ENCODE data around the gene CDK6. TPM values are rescaled to one million over a fixed set of nuclear protein-coding genes. Genes with fewer than 3 reads are reported as not detected.

CDK6 gene
- total RNA-seq, 4 donors from 2014 or later = 12.9 to 32.7 (median 21.6) TPM

GRCh38 chr7:92667816-92668535, 168.4 kb downstream of the CDK6 start:
- Histone ChIP-seq H3K9me3 (no peaks in the 10 kb centered on the region), H3K4me3 (no peak overlapping the region), H3K36me3 (no peaks in the 10 kb centered on the region), H3K27ac (no peak overlapping the region), H3K4me1 (no peaks in the 10 kb centered on the region), H3K27me3 (no peaks in the 10 kb centered on the region)
- TF ChIP-seq POLR2A (IDR thresholded peaks at IDR 0.05) (no peak), CTCF (IDR thresholded peaks at IDR 0.05) (no peak), EP300 (IDR thresholded peaks at IDR 0.05; ENCODE audit: low read depth) (no peak), POLR2AphosphoS5 (IDR thresholded peaks at IDR 0.05) (no peak)
- intact Hi-C loops (cut with DNase I; ENCODE audit: low total_unique reads) (no loop called here), in situ Hi-C loops (cut with MboI; ENCODE audit: low pct_ligation_motif_present in 1 of 4, low pct_unique_long_range_greater_than_20kb in 1 of 4, low sequenced_read_pairs in 3 of 4) (no loop called here)
- WGBS, 2 donors (ENCODE audit: low coverage in 1 of 2) = 73 to 77% methylated on average over 6 of the region's 6 CpGs
- DNase-seq = no peak

- Histone ChIP-seq H3K4me3 (no peak overlapping the region), H3K27ac (no peak overlapping the region), H3K36me3 (no peaks in the 10 kb centered on the region), H3K4me1 (no peaks in the 10 kb centered on the region), H3K9me3 (no peaks in the 10 kb centered on the region), H3K27me3 (no peaks in the 10 kb centered on the region)
- DNase-seq = no peak
- WGBS, 2 donors (ENCODE audit: low coverage in 1 of 2) = 83 to 89% methylated on average over 2 of the region's 2 CpGs
- TF ChIP-seq EP300 (IDR thresholded peaks at IDR 0.05; ENCODE audit: low read depth) (no peak), POLR2A (IDR thresholded peaks at IDR 0.05) (no peak), POLR2AphosphoS5 (IDR thresholded peaks at IDR 0.05) (no peak), CTCF (IDR thresholded peaks at IDR 0.05) (no peak)
- intact Hi-C loops (cut with DNase I; ENCODE audit: low total_unique reads) = no loop called here
- in situ Hi-C loops (cut with MboI; ENCODE audit: low pct_ligation_motif_present in 1 of 4, low pct_unique_long_range_greater_than_20kb in 1 of 4, low sequenced_read_pairs in 3 of 4) = no loop called here
Measured at GRCh38 chr7:92665926-92666325, 170.4 kb downstream of the CDK6 start.

- in situ Hi-C loops (cut with MboI; ENCODE audit: low pct_ligation_motif_present in 1 of 4, low pct_unique_long_range_greater_than_20kb in 1 of 4, low sequenced_read_pairs in 3 of 4) (no loop called here), intact Hi-C loops (cut with DNase I; ENCODE audit: low total_unique reads) (no loop called here)
- Histone ChIP-seq H3K4me1 (no peaks in the 10 kb centered on the region), H3K27ac (no peak overlapping the region), H3K4me3 (no peak overlapping the region), H3K9me3 (no peaks in the 10 kb centered on the region), H3K27me3 (no peaks in the 10 kb centered on the region), H3K36me3 (no peaks in the 10 kb centered on the region)
- TF ChIP-seq POLR2AphosphoS5 (IDR thresholded peaks at IDR 0.05) (no peak), POLR2A (IDR thresholded peaks at IDR 0.05) (no peak), CTCF (IDR thresholded peaks at IDR 0.05) (no peak), EP300 (IDR thresholded peaks at IDR 0.05; ENCODE audit: low read depth) (no peak)
- DNase-seq = no peak
- 62 to 89% methylated on average over 1 of the region's 1 CpG for WGBS, 2 donors (ENCODE audit: low coverage in 1 of 2)
Measured at GRCh38 chr7:92661651-92662050, 174.7 kb downstream of the CDK6 start.

GRCh38 chr7:92658671-92659070, 177.7 kb downstream of the CDK6 start:
- intact Hi-C loops (cut with DNase I; ENCODE audit: low total_unique reads) (no loop called here), in situ Hi-C loops (cut with MboI; ENCODE audit: low pct_ligation_motif_present in 1 of 4, low pct_unique_long_range_greater_than_20kb in 1 of 4, low sequenced_read_pairs in 3 of 4) (no loop called here)
- TF ChIP-seq POLR2A (IDR thresholded peaks at IDR 0.05) = no peak
- TF ChIP-seq POLR2AphosphoS5 (IDR thresholded peaks at IDR 0.05) = no peak
- TF ChIP-seq EP300 (IDR thresholded peaks at IDR 0.05; ENCODE audit: low read depth) = no peak
- Histone ChIP-seq H3K36me3 (no peaks in the 10 kb centered on the region), H3K4me3 (no peak overlapping the region), H3K4me1 (peaks cover 0 to 3% (median 0%) of the 10 kb centered on the region in 4 donors), H3K27ac (no peak overlapping the region), H3K27me3 (no peaks in the 10 kb centered on the region), H3K9me3 (no peaks in the 10 kb centered on the region)
- no peak for DNase-seq
- 91 to 92% methylated on average over 4 of the region's 4 CpGs for WGBS, 2 donors (ENCODE audit: low coverage in 1 of 2)

Measured in transverse colon (tissue), 4 donors.